ENCODE data around the gene TMEM250.

TMEM250 gene

DNA sequence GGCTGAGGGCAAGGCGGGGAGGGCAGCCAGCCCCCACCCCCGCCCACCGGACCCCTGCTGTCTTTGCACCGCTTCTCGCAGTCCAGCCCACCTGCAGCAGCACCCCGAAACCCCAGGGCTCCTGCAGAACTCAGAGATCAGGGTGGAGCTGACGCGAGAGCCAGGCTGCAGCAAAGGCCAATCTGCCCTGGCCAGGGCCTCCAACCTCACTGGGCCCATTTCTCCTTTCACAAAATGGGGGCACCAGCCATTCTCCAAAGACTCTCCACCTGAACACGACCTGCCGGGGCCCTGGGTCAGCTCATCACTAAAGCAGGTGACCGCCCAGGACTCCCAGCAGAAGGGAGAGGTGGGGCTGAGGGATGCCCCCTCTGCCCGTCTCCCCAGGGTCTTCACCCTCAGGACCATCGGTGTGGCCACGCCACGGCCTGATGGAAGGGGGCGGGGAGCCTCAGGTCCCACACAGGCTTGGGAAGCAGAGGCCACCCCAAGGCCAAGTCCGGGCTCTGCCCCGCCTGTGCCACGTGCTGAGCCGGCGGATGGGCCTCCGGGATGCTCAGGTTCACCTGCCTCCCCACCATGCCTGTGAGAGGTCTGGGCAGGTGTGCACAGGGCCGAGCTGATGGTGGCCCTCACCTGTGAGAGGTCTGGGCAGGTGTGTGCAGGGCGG lies 36.7 kb downstream of the TMEM250 start:
- ChIA-PET CTCF (interaction anchor here (0.9 to 3.6 kb wide), 3 partner anchors 9 to 40 kb away, joined by 3 to 15 read pairs (median 5); no protein-coding TSS in a partner anchor), POLR2A (no interaction called here)
- no peak for TF ChIP-seq CTCF (IDR thresholded peaks at IDR 0.05; ENCODE audit: insufficient read depth, low read length, missing control alignments)
- no peak overlapping the region for H3K4me3 ChIP-seq (ENCODE audit: low read depth, low read length)
- no peak for DNase-seq (ENCODE audit: low read depth, low spot score)

DNA sequence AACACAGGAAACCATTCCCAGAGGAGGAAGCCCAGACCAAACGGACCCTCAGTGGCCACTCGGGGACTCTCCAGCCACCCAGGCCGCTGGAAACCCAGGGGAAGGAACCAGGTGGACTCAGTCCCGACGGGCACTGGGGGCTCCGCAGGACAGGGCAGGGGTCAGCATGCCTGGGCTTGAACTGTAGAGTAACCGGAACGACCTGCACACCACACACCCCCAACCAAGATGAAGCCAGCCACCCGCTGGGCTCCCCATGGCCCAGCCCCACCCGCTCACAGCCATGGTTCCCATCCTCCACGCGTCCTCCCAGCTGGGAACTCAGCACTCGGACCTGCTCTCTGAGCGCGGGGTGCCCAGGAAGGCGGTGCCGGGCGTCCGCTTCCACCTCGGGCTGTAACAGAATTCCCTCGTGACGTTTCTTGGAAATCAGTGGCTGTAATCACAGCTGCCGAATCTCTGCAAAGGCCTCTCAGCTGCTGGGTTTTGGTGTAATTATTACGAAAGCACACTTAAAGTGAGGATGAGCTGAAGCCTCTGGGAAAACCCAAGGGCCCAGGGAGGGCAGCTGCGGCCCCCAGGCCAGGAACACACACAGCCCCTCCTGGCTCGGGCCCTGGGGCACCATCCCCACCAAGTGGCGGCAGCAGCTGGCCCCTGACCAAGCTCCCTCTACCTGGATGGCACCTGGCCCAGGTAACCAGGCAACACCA lies 37.4 kb downstream of the TMEM250 start:
- H3K4me3 ChIP-seq (ENCODE audit: low read depth, low read length), result no peak overlapping the region
- POLR2A ChIA-PET, result no interaction called here
- CTCF ChIA-PET, result interaction anchor here (0.9 to 3.6 kb wide), 3 partner anchors 9 to 41 kb away, joined by 3 to 15 read pairs (median 5); no protein-coding TSS in a partner anchor
- no peak for TF ChIP-seq CTCF (IDR thresholded peaks at IDR 0.05; ENCODE audit: insufficient read depth, low read length, missing control alignments)
- DNase-seq (ENCODE audit: low read depth, low spot score), result no peak

- no peak overlapping the region for H3K4me3 ChIP-seq (ENCODE audit: low read depth, low read length)
- TF ChIP-seq CTCF (IDR thresholded peaks at IDR 0.05; ENCODE audit: insufficient read depth, low read length, missing control alignments), result no peak
- no peak for DNase-seq (ENCODE audit: low read depth, low spot score)
- POLR2A ChIA-PET, result no interaction called here
- CTCF ChIA-PET, result interaction anchor here (3.6 kb wide), 1 partner anchor 41 kb away, joined by 15 read pairs; no protein-coding TSS in a partner anchor
Observed at GRCh38 chr9:136080716-136081112, 38.0 kb downstream of the TMEM250 start.

DNA sequence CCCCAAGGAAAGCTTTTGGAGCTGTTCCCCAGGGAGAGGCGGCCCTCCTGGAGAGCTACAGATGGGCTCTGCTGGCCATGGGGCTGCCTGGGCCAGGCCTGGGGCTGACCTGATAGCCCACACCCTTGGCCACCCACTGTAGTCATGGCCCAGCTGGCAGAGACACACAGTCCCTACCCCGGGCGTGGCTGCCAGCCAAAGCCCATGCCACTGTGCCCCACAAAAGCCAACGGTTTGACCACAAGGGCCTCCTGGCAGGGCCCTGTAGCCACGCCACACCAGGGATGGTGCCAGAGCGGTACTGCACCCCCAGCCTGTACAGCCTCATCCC lies 38.8 kb downstream of the TMEM250 start:
- no peak for DNase-seq (ENCODE audit: low read depth, low spot score)
- TF ChIP-seq CTCF (IDR thresholded peaks at IDR 0.05; ENCODE audit: insufficient read depth, low read length, missing control alignments), result no peak
- ChIA-PET CTCF (interaction anchor here (3.6 kb wide), 1 partner anchor 42 kb away, joined by 15 read pairs; no protein-coding TSS in a partner anchor), POLR2A (interaction anchor here (1.0 kb wide), 1 partner anchor 10 kb away, joined by 3 read pairs; no protein-coding TSS in a partner anchor)
- H3K4me3 ChIP-seq (ENCODE audit: low read depth, low read length), result no peak overlapping the region

- CTCF ChIA-PET, result interaction anchor here (1.5 to 3.6 kb wide), 2 partner anchors 11 to 43 kb away, joined by 6 to 15 read pairs; no protein-coding TSS in a partner anchor
- no peak for TF ChIP-seq CTCF (IDR thresholded peaks at IDR 0.05; ENCODE audit: insufficient read depth, low read length, missing control alignments)
- no peak overlapping the region for H3K4me3 ChIP-seq (ENCODE audit: low read depth, low read length)
- no peak for DNase-seq (ENCODE audit: low read depth, low spot score)
- POLR2A ChIA-PET, result interaction anchor here (1.0 kb wide), 1 partner anchor 11 kb away, joined by 3 read pairs; no protein-coding TSS in a partner anchor
Observed at GRCh38 chr9:136079211-136079915, 39.3 kb downstream of the TMEM250 start.

Measured in AG04449 (cell line).